ENCODE data around the gene DENND6B. TPM values are rescaled to one million over a fixed set of nuclear protein-coding genes. Genes with fewer than 3 reads are reported as not detected.

The DENND6B gene
- total RNA-seq, 1 experiment from 2014 or later, result 11.0 TPM

GRCh38 chr22:50276143-50276542, 50.7 kb downstream of the DENND6B start:
- DNase-seq (ENCODE audit: low read depth, low spot score) (no peak), ATAC-seq (peak; percentile 38)
- Histone ChIP-seq H4K20me1 (ENCODE audit: insufficient read depth) (no peaks in the 10 kb centered on the region), H3K4me3 (replicated peaks in 1 of 2; ENCODE audit: low read depth in 1 of 2, low read length in 2 of 2) (no peak overlapping the region), H3K9me2 (ENCODE audit: insufficient read depth) (no peaks in the 10 kb centered on the region), H3K27ac (ENCODE audit: low read depth, low read length) (peak overlapping the region; percentile 22; the same call in 1 of the 2 replicates), H3K4me2 (ENCODE audit: low read length) (no peak overlapping the region), H3K79me2 (ENCODE audit: insufficient read depth, low read length) (peaks cover 4% of the 10 kb centered on the region; the same call in 1 of the 2 replicates), H3K9ac (ENCODE audit: low read length) (no peak overlapping the region), H3K9me3 (ENCODE audit: control insufficient read depth in 1 of 2, insufficient read depth in 1 of 2, low read depth in 1 of 2, low read length in 2 of 2) (peaks cover 4 to 11% of the 10 kb centered on the region in 2 experiments; a peak in 2 of 4 replicates), H2AFZ (ENCODE audit: low read depth, low read length, poor library complexity, severe bottlenecking) (no peak overlapping the region), H3K4me1 (ENCODE audit: control insufficient read depth in 1 of 2, insufficient read depth in 2 of 2, low read length in 2 of 2) (peaks cover 7 to 31% of the 10 kb centered on the region in 2 experiments), H3K27me3 (ENCODE audit: insufficient read depth, low read length) (no peaks in the 10 kb centered on the region), H3K36me3 (ENCODE audit: control insufficient read depth in 1 of 2, insufficient read depth in 2 of 2, low read length in 2 of 2) (peaks cover 22 to 61% of the 10 kb centered on the region in 2 experiments)
- intact Hi-C loops (cut with micrococcal nuclease), result no loop called here
- ChIA-PET CTCF (interaction anchor here (1.1 to 1.5 kb wide), 4 partner anchors 18 to 222 kb away, joined by 3 read pairs; no protein-coding TSS in a partner anchor), POLR2A (no interaction called here), RAD21 (ENCODE audit: low non-redundant PET in 1 of 2, low total read pairs in 2 of 2, uncharacterized antibody in 2 of 2, unreplicated experiment in 2 of 2) (interaction anchor here in 1 of 2 experiments (0.6 kb wide), 1 partner anchor 25 kb away, joined by 3 read pairs; no protein-coding TSS in a partner anchor)
- TF ChIP-seq JUND (IDR thresholded peaks at IDR 0.05) (no peak), RAD21 (IDR thresholded peaks at IDR 0.05; ENCODE audit: low read depth) (peak; percentile 35), CTCF (IDR thresholded peaks at IDR 0.05 in 2 of 3, conservative IDR thresholded peaks at IDR 0.05 in 1 of 3; ENCODE audit: borderline replicate concordance in 1 of 3, insufficient read depth in 1 of 3, low read depth in 2 of 3, low read length in 2 of 3) (peak in 2 of 3 experiments; percentile 63 to 98), EGR1 (IDR thresholded peaks at IDR 0.05; ENCODE audit: low read depth) (no peak)
- no TSS peak for BruUV-seq (replicated peaks)

- ATAC-seq (no peak), DNase-seq (ENCODE audit: low read depth, low spot score) (no peak)
- Histone ChIP-seq H4K20me1 (ENCODE audit: insufficient read depth) (no peaks in the 10 kb centered on the region), H3K36me3 (ENCODE audit: control insufficient read depth in 1 of 2, insufficient read depth in 2 of 2, low read length in 2 of 2) (peaks cover 16 to 55% of the 10 kb centered on the region in 2 experiments), H3K4me2 (ENCODE audit: low read length) (no peak overlapping the region), H2AFZ (ENCODE audit: low read depth, low read length, poor library complexity, severe bottlenecking) (no peak overlapping the region), H3K4me1 (ENCODE audit: control insufficient read depth in 1 of 2, insufficient read depth in 2 of 2, low read length in 2 of 2) (peaks cover 10 to 36% of the 10 kb centered on the region in 2 experiments), H3K4me3 (replicated peaks in 1 of 2; ENCODE audit: low read depth in 1 of 2, low read length in 2 of 2) (no peak overlapping the region), H3K27ac (ENCODE audit: low read depth, low read length) (peak overlapping the region; percentile 22; the same call in 1 of the 2 replicates), H3K9me3 (ENCODE audit: control insufficient read depth in 1 of 2, insufficient read depth in 1 of 2, low read depth in 1 of 2, low read length in 2 of 2) (peaks cover 4 to 11% of the 10 kb centered on the region in 2 experiments; a peak in 2 of 4 replicates), H3K79me2 (ENCODE audit: insufficient read depth, low read length) (no peaks in the 10 kb centered on the region; the same call in 1 of the 2 replicates), H3K9me2 (ENCODE audit: insufficient read depth) (no peaks in the 10 kb centered on the region), H3K27me3 (ENCODE audit: insufficient read depth, low read length) (no peaks in the 10 kb centered on the region), H3K9ac (ENCODE audit: low read length) (no peak overlapping the region)
- POLR2A ChIA-PET, result no interaction called here
- BruUV-seq (replicated peaks), result TSS peak; percentile 60
- CTCF ChIA-PET, result interaction anchor here (1.1 to 1.5 kb wide), 3 partner anchors 53 to 222 kb away, joined by 3 read pairs; no protein-coding TSS in a partner anchor
- RAD21 ChIA-PET (ENCODE audit: low non-redundant PET in 1 of 2, low total read pairs in 2 of 2, uncharacterized antibody in 2 of 2, unreplicated experiment in 2 of 2), result interaction anchor here in 1 of 2 experiments (0.6 kb wide), 1 partner anchor 26 kb away, joined by 3 read pairs; no protein-coding TSS in a partner anchor
- intact Hi-C loops (cut with micrococcal nuclease), result no loop called here
- TF ChIP-seq ZBTB33 (IDR thresholded peaks at IDR 0.05; ENCODE audit: extremely low read depth, insufficient replicate concordance, low read length), result no peak
- no peak for TF ChIP-seq CTCF (IDR thresholded peaks at IDR 0.05 in 2 of 3, conservative IDR thresholded peaks at IDR 0.05 in 1 of 3; ENCODE audit: borderline replicate concordance in 1 of 3, insufficient read depth in 1 of 3, low read depth in 2 of 3, low read length in 2 of 3)
Observed at GRCh38 chr22:50275181-50276055, 51.4 kb downstream of the DENND6B start.
